Superior temporal gyrus (tissue), 1 donor: ENCODE data around the gene MTMR6.
A peak's percentile ranks its signal among the peaks of the same experiment; 100 is the strongest.

Source experiments
- DNase-seq: peaks from one replicate; pipeline ENCODE4 v3.0.0-alpha.2; 2016; ENCODE audit errors: extremely low spot score

The MTMR6 gene

GRCh38 chr13:25280396-25280795 is 6.9 kb downstream of the MTMR6 start:
- no peak for DNase-seq

GRCh38 chr13:25276748-25277147 is 10.5 kb downstream of the MTMR6 start:
- no peak for DNase-seq

- DNase-seq = no peak
These were observed 18.7 kb downstream of the MTMR6 start for GRCh38 chr13:25268561-25268960.

GRCh38 chr13:25267715-25268114 is 19.6 kb downstream of the MTMR6 start:
- DNase-seq = no peak

- no peak for DNase-seq
These were observed 20.6 kb downstream of the MTMR6 start for GRCh38 chr13:25266706-25267105.

GRCh38 chr13:25262261-25262660 is 25.0 kb downstream of the MTMR6 start:
- DNase-seq = no peak

- DNase-seq = no peak
These were observed 33.6 kb downstream of the MTMR6 start for GRCh38 chr13:25253702-25254101.

GRCh38 chr13:25252752-25253151 is 34.5 kb downstream of the MTMR6 start:
- no peak for DNase-seq

GRCh38 chr13:25252225-25252624 is 35.1 kb downstream of the MTMR6 start:
- DNase-seq = no peak

GRCh38 chr13:25249001-25249543 is 38.2 kb downstream of the MTMR6 start:
- DNase-seq = peak; percentile 92

GRCh38 chr13:25248071-25248470 is 39.2 kb downstream of the MTMR6 start:
- DNase-seq = no peak

- DNase-seq = no peak
These were observed 39.9 kb downstream of the MTMR6 start for GRCh38 chr13:25247360-25247759.

GRCh38 chr13:25244123-25244522 is 43.2 kb downstream of the MTMR6 start:
- no peak for DNase-seq

- DNase-seq = no peak
These were observed 44.3 kb downstream of the MTMR6 start for GRCh38 chr13:25242956-25243355.

- DNase-seq = no peak
These were observed 46.3 kb downstream of the MTMR6 start for GRCh38 chr13:25241007-25241406.

GRCh38 chr13:25237083-25237482 is 50.2 kb downstream of the MTMR6 start:
- DNase-seq = no peak

GRCh38 chr13:25233861-25234260 is 53.4 kb downstream of the MTMR6 start:
- DNase-seq = no peak

- peak; percentile 87 for DNase-seq
These were observed 54.3 kb downstream of the MTMR6 start for GRCh38 chr13:25232937-25233515.

- DNase-seq = no peak
These were observed 55.8 kb downstream of the MTMR6 start for GRCh38 chr13:25231517-25231916.

GRCh38 chr13:25227690-25228089 is 59.6 kb downstream of the MTMR6 start:
- no peak for DNase-seq

- DNase-seq = no peak
These were observed 61.3 kb downstream of the MTMR6 start for GRCh38 chr13:25225970-25226369.

- DNase-seq = no peak
These were observed 63.1 kb downstream of the MTMR6 start for GRCh38 chr13:25224151-25224550.

GRCh38 chr13:25222740-25223139 is 64.5 kb downstream of the MTMR6 start:
- no peak for DNase-seq

GRCh38 chr13:25218019-25218418 is 69.3 kb downstream of the MTMR6 start:
- no peak for DNase-seq
